Fibroblast of mammary gland (primary cell): ENCODE data around the gene CD4.
A peak's percentile ranks its signal among the peaks of the same experiment; 100 is the strongest.
"Not testable (repeated sequence)": the region's sequence is repeated elsewhere in the genome, so short reads cannot be mapped to it uniquely, and the experiment has no call there.

Experiments
- DNase-seq: peaks from one replicate; pipeline ENCODE4 v3.0.0-alpha.2; 2010; ENCODE audit warnings: low read depth
- H3K4me3 ChIP-seq: 2 replicates; pipeline ENCODE4 v1.5.1; 2011; ENCODE audit warnings: low read depth, mild to moderate bottlenecking, low read length, moderate library complexity; ENCODE audit not compliant: control insufficient read depth
- CTCF ChIP-seq: conservative IDR thresholded peaks from 2 replicates; pipeline ENCODE4 v1.5.1; 2011; ENCODE audit warnings: low read depth, low read length, inconsistent platforms; ENCODE audit not compliant: control insufficient read depth, insufficient read depth

Gene CD4

DNA sequence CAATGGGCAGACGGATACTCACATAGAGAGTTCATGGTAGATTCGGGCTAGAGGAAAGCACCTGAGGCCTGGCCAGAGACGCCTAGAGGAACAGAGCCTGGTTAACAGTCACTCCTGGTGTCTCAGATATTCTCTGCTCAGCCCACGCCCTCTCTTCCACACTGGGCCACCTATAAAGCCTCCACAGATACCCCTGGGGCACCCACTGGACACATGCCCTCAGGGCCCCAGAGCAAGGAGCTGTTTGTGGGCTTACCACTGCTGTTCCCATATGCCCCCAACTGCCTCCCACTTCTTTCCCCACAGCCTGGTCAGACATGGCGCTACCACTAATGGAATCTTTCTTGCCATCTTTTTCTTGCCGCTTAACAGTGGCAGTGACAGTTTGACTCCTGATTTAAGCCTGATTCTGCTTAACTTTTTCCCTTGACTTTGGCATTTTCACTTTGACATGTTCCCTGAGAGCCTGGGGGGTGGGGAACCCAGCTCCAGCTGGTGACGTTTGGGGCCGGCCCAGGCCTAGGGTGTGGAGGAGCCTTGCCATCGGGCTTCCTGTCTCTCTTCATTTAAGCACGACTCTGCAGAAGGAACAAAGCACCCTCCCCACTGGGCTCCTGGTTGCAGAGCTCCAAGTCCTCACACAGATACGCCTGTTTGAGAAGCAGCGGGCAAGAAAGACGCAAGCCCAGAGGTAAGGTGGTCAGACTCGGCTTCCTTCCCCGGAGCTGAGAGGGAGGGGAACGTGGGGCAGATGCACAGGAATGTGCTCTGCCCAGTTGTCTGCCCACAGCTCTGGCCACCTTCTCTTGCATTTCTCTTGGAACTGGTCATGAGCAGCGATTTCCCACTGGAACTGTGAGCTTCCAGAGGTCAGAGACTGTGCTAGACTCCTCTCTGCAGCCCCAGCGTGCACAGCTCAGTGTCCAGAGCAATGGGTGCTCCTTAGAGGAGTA lies at the start of gene CD4:
CD4 (plus strand) TSS at position 557 of the 953 bp plus-strand sequence. CDS start 10,611 bp downstream, outside the sequence.
- no peak for DNase-seq
- H3K4me3 ChIP-seq = no peak within 1 kb of the TSS
- TF ChIP-seq CTCF = no peak

GRCh38 chr12:6742080-6742479 lies 47.2 kb upstream of the CD4 start:
- not testable (repeated sequence) for DNase-seq, H3K4me3 ChIP-seq

DNA sequence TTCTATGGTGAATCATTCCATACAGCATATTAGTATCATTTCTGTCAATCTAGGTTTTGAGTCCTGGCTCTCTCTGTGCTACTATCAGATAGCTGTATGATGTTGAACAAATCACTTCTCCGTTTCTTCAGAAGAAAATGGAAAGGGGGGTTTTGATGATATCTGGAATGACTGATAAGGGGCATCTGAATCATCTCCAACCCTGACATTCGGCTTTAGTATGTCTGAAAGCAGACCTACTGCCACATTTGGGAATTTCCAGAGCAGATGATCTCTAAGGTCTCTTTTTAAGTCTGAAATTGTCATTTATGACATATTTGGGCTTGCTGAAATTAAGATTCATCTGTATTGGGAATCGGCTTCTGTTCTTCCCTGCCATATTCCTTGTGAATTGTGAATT lies 46.5 kb upstream of the CD4 start:
- DNase-seq = no peak
- no peak overlapping the region for H3K4me3 ChIP-seq
- no peak for TF ChIP-seq CTCF

DNA sequence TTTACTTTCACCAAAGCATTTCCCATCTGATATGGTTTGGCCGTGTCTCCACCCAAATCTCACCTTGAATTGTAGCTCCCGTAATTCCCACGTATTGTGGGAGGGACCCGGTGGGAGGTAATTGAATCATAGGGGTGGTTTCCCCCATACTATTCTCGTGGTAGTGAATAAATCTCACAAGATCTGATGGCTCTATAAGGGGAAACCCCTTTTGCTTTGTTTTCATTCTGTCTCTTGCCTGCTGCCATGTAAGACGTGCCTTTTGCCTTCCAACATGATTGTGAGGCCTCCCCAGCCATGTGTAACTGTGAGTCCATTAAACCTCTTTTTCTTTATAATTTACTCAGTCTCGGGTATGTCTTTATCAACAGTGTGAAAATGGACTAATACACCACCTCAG lies 46.0 kb upstream of the CD4 start:
- not testable (repeated sequence) for H3K4me3 ChIP-seq, DNase-seq

DNA sequence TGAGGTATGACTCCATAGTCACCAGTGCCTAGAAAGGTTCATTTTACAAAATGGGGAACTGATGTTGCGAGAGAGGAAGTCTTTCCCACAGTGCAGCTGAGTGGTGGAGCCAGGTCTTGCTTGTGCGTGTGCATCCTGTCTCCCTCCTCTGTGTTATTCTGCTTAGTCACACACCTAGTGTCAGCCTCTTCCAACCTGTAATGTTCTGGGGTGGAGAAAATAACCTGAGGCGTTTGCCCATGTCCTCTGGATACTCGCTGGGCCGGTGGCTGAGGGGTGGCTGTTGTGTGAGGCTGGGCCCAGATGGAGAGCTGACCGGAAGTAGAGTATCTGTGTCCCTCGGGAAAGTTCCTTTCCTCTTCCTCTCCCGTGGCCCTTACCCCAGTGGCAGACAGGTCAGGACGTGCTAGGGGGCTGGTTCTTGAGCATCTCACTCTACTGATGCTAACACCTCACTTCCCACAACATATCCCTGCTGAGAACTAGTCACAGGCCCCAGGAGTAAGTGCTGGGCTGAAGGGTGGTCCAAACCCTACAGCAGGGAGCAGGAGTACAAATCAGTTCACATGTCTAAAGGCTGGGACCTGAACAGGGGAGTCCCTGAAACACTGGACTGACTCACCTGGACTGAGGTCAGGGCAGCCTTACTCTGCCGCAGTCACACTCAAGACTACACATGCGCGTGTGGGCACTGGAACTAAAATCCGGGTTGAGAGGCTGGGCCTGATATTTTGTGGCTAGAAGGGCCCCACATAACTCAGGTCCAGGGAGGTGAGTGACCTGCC lies 43.4 kb upstream of the CD4 start:
- no peak for TF ChIP-seq CTCF
- no peak overlapping the region for H3K4me3 ChIP-seq
- peak; percentile 12 for DNase-seq

DNA sequence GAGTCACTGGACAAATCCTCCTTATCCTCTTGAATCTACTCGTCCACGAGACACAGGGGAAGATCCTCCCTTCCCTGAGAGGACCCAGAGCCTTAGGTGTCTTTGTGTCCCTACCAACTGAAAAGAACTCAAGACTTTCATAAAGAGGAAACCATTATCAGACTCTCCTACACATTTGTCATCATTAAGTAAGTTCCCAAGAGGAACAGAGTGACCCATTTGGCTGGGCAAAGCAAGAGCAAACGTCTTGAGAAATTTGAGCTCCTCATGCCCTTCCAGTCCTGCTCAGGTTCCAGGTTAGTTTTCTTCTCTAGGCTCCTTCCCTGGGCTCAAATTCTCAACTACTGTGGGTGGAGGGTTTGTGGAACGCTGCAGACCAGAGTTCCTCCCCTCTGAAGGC lies 42.1 kb upstream of the CD4 start:
- TF ChIP-seq CTCF = no peak
- H3K4me3 ChIP-seq = no peak overlapping the region
- DNase-seq = no peak

- no peak for DNase-seq
- no peak overlapping the region for H3K4me3 ChIP-seq
- TF ChIP-seq CTCF = no peak
These were observed 40.6 kb upstream of the CD4 start for GRCh38 chr12:6748761-6749160.
